ENCODE results near the gene METTL5.
A peak's percentile ranks its signal among the peaks of the same experiment; 100 is the strongest.
"Not testable (repeated sequence)": the region's sequence is repeated elsewhere in the genome, so short reads cannot be mapped to it uniquely, and the experiment has no call there.

Gene METTL5

GRCh38 chr2:169824373-169825333 lies at the start of gene METTL5:
Gene METTL5, minus strand, starts transcription at chr2:169824905. Its CDS starts 308 bp downstream, at chr2:169824597.
- peak; percentile 78 for DNase-seq

- no peak for DNase-seq
These were observed 47.3 kb upstream of the METTL5 start for GRCh38 chr2:169871994-169872393.

GRCh38 chr2:169871369-169871768 lies 46.7 kb upstream of the METTL5 start:
- DNase-seq, result not testable (repeated sequence)

- DNase-seq, result no peak
These were observed 44.2 kb upstream of the METTL5 start for GRCh38 chr2:169868951-169869350.

GRCh38 chr2:169867579-169867978 lies 42.9 kb upstream of the METTL5 start:
- DNase-seq, result no peak

GRCh38 chr2:169866230-169866629 lies 41.5 kb upstream of the METTL5 start:
- DNase-seq, result not testable (repeated sequence)

GRCh38 chr2:169865492-169865891 lies 40.8 kb upstream of the METTL5 start:
- DNase-seq, result no peak

GRCh38 chr2:169862816-169863215 lies 38.1 kb upstream of the METTL5 start:
- DNase-seq, result no peak

GRCh38 chr2:169860149-169860548 lies 35.4 kb upstream of the METTL5 start:
- no peak for DNase-seq

- no peak for DNase-seq
These were observed 34.7 kb upstream of the METTL5 start for GRCh38 chr2:169859423-169859822.

- DNase-seq, result not testable (repeated sequence)
These were observed 30.9 kb upstream of the METTL5 start for GRCh38 chr2:169855281-169856258.

- no peak for DNase-seq
These were observed 28.4 kb upstream of the METTL5 start for GRCh38 chr2:169853041-169853668.

GRCh38 chr2:169849710-169850109 lies 25.0 kb upstream of the METTL5 start:
- DNase-seq, result no peak

GRCh38 chr2:169848959-169849693 lies 24.4 kb upstream of the METTL5 start:
- not testable (repeated sequence) for DNase-seq

GRCh38 chr2:169845016-169845415 lies 20.3 kb upstream of the METTL5 start:
- DNase-seq, result no peak

GRCh38 chr2:169841625-169842024 lies 16.9 kb upstream of the METTL5 start:
- DNase-seq, result not testable (repeated sequence)

GRCh38 chr2:169840747-169841142 lies 16.0 kb upstream of the METTL5 start:
- no peak for DNase-seq

GRCh38 chr2:169839954-169840746 lies 15.4 kb upstream of the METTL5 start:
- no peak for DNase-seq

- DNase-seq, result no peak
These were observed 14.2 kb upstream of the METTL5 start for GRCh38 chr2:169838743-169839489.

- no peak for DNase-seq
These were observed 9.7 kb upstream of the METTL5 start for GRCh38 chr2:169834401-169834800.
